UCSD-AML1 (cell line): ENCODE data around the gene MRPS6.

ENCODE experiments used
- DNase-seq: peaks from one replicate; lab custom pipeline; 2025; ENCODE audit not compliant: unreplicated experiment; lab: John Stamatoyannopoulos, UW

MRPS6 gene

GRCh38 chr21:34065027-34065426 is 8.4 kb upstream of the MRPS6 start:
- DNase-seq: no peak

- DNase-seq: no peak
Measured at GRCh38 chr21:34071683-34072082, 1.7 kb upstream of the MRPS6 start.

GRCh38 chr21:34072145-34073031 is 990 bp upstream of the MRPS6 start:
- no peak for DNase-seq

GRCh38 chr21:34073749-34074282 is 438 bp downstream of the MRPS6 start:
- peak; percentile 60 for DNase-seq

GRCh38 chr21:34074283-34075090 is 1.1 kb downstream of the MRPS6 start:
- DNase-seq: no peak

GRCh38 chr21:34075091-34075425 is 1.7 kb downstream of the MRPS6 start:
- no peak for DNase-seq

- no peak for DNase-seq
Measured at GRCh38 chr21:34075760-34076660, 2.6 kb downstream of the MRPS6 start.

GRCh38 chr21:34076835-34077234 is 3.5 kb downstream of the MRPS6 start:
- no peak for DNase-seq

- no peak for DNase-seq
Measured at GRCh38 chr21:34077888-34078287, 4.5 kb downstream of the MRPS6 start.

- DNase-seq: no peak
Measured at GRCh38 chr21:34078915-34079314, 5.5 kb downstream of the MRPS6 start.

GRCh38 chr21:34080710-34081109 is 7.3 kb downstream of the MRPS6 start:
- no peak for DNase-seq

- no peak for DNase-seq
Measured at GRCh38 chr21:34082769-34083168, 9.4 kb downstream of the MRPS6 start.

GRCh38 chr21:34083357-34083756 is 10.0 kb downstream of the MRPS6 start:
- no peak for DNase-seq

- DNase-seq: no peak
Measured at GRCh38 chr21:34085129-34085528, 11.8 kb downstream of the MRPS6 start.

- DNase-seq: no peak
Measured at GRCh38 chr21:34086887-34087306, 13.5 kb downstream of the MRPS6 start.

- no peak for DNase-seq
Measured at GRCh38 chr21:34088752-34089151, 15.4 kb downstream of the MRPS6 start.

GRCh38 chr21:34091032-34091431 is 17.7 kb downstream of the MRPS6 start:
- no peak for DNase-seq

GRCh38 chr21:34091607-34092006 is 18.2 kb downstream of the MRPS6 start:
- DNase-seq: no peak

- no peak for DNase-seq
Measured at GRCh38 chr21:34092262-34092921, 19.0 kb downstream of the MRPS6 start.

- DNase-seq: no peak
Measured at GRCh38 chr21:34093083-34093482, 19.7 kb downstream of the MRPS6 start.
